ELF-1 (cell line): ENCODE data around the gene ZFYVE1.
"Not testable (repeated sequence)": the region's sequence is repeated elsewhere in the genome, so short reads cannot be mapped to it uniquely, and the experiment has no call there.

Source experiments
- DNase-seq: peaks from one replicate; pipeline ENCODE4 v3.0.0-alpha.2; 2016; ENCODE audit warnings: low read depth, low spot score

Gene ZFYVE1

GRCh38 chr14:72961016-72961415, 65.9 kb downstream of the ZFYVE1 start:
- not testable (repeated sequence) for DNase-seq

GRCh38 chr14:72958548-72958947, 68.4 kb downstream of the ZFYVE1 start:
- DNase-seq = no peak

GRCh38 chr14:72957213-72957612, 69.7 kb downstream of the ZFYVE1 start:
- DNase-seq = no peak

- not testable (repeated sequence) for DNase-seq
These were observed 70.2 kb downstream of the ZFYVE1 start for GRCh38 chr14:72956741-72957140.

- DNase-seq = no peak
These were observed 74.7 kb downstream of the ZFYVE1 start for GRCh38 chr14:72952171-72952570.

- DNase-seq = peak; percentile 80
These were observed 78.3 kb downstream of the ZFYVE1 start for GRCh38 chr14:72948481-72949138.

GRCh38 chr14:72947366-72948160, 79.3 kb downstream of the ZFYVE1 start:
- DNase-seq = no peak

- no peak for DNase-seq
These were observed 80.4 kb downstream of the ZFYVE1 start for GRCh38 chr14:72946491-72946890.

GRCh38 chr14:72945356-72946027, 81.4 kb downstream of the ZFYVE1 start:
- no peak for DNase-seq

- no peak for DNase-seq
These were observed 83.0 kb downstream of the ZFYVE1 start for GRCh38 chr14:72943876-72944430.

- no peak for DNase-seq
These were observed 84.0 kb downstream of the ZFYVE1 start for GRCh38 chr14:72942934-72943333.

- DNase-seq = no peak
These were observed 85.5 kb downstream of the ZFYVE1 start for GRCh38 chr14:72941286-72941985.

- DNase-seq = no peak
These were observed 87.3 kb downstream of the ZFYVE1 start for GRCh38 chr14:72939630-72940029.

- peak; percentile 27 for DNase-seq
These were observed 94.0 kb downstream of the ZFYVE1 start for GRCh38 chr14:72932893-72933292.

- DNase-seq = peak; percentile 70
These were observed 97.4 kb downstream of the ZFYVE1 start for GRCh38 chr14:72929316-72930080.

GRCh38 chr14:72928872-72929271, 98.0 kb downstream of the ZFYVE1 start:
- DNase-seq = peak; percentile 92

- peak; percentile 99 for DNase-seq
These were observed 100.4 kb downstream of the ZFYVE1 start, which contains the start of gene DCAF4 for GRCh38 chr14:72926292-72927028. Gene DCAF4, plus strand, starts transcription at chr14:72926464. Its CDS starts 11,515 bp downstream, at chr14:72937979.

- no peak for DNase-seq
These were observed 101.1 kb downstream of the ZFYVE1 start for GRCh38 chr14:72925815-72926291.

GRCh38 chr14:72925171-72925759, 101.6 kb downstream of the ZFYVE1 start:
- DNase-seq = peak; percentile 53
